Mucosa of rectum (tissue), 2 donors: Measurements from ENCODE around the gene PIEZO2.

Experiments
- H3K27ac ChIP-seq, 2 donors: one replicate each; pipeline ENCODE4 v1.7.0; 2013; ENCODE audit warnings: inconsistent platforms in 2 of 2, low read depth in 2 of 2, low read length in 2 of 2
- H3K27me3 ChIP-seq, 2 donors: one replicate each; pipeline ENCODE4 v1.7.0; 2013; ENCODE audit warnings: low read length in 2 of 2; ENCODE audit not compliant: control insufficient read depth in 2 of 2, insufficient read depth in 2 of 2
- H3K36me3 ChIP-seq, 2 donors: one replicate each; pipeline ENCODE4 v1.7.0; 2013; ENCODE audit warnings: low read length in 2 of 2; ENCODE audit not compliant: control insufficient read depth in 2 of 2, insufficient read depth in 2 of 2
- H3K4me1 ChIP-seq, 2 donors: one replicate each; pipeline ENCODE4 v1.7.0; 2013; ENCODE audit warnings: low read length in 2 of 2, mild to moderate bottlenecking in 1 of 2; ENCODE audit not compliant: control insufficient read depth in 2 of 2, insufficient read depth in 2 of 2
- H3K4me3 ChIP-seq, 2 donors: one replicate each; pipeline ENCODE4 v1.7.0; 2013; ENCODE audit warnings: low read length in 2 of 2
- H3K9ac ChIP-seq, 2 donors: one replicate each; pipeline ENCODE4 v1.7.0; 2013; ENCODE audit warnings: low read length in 2 of 2, low read depth in 1 of 2, mild to moderate bottlenecking in 1 of 2
- H3K9me3 ChIP-seq, 2 donors: one replicate each; pipeline ENCODE4 v1.7.0; 2013; ENCODE audit warnings: low read length in 2 of 2; ENCODE audit not compliant: control insufficient read depth in 2 of 2
- donor health status: healthy.
- donor health status: Normal muscosa, but diverticular disease.

PIEZO2 gene

DNA sequence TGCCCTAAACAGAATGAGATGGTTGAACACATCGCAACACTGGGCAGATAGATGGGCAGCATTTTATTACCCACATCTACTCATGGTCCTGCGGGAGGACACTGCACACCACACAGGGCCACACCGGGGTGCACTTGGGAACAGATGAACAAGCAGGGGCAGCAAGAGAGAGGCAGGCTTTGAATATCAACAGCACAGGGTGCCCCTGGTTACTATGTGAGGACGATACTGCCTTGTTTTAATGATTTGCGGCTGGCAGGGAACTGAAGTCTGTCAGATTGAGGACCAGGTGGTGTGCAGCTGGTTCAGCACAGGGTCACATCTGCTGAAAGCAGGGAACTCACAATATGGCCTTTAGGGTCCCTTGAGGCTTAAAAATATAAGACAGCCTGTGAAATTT is 195.7 kb downstream of the PIEZO2 start:
- Histone ChIP-seq H3K9ac (no peak overlapping the region), H3K27me3 (no peaks in the 10 kb centered on the region), H3K36me3 (no peaks in the 10 kb centered on the region), H3K4me3 (no peak overlapping the region), H3K4me1 (no peaks in the 10 kb centered on the region), H3K27ac (no peak overlapping the region), H3K9me3 (no peaks in the 10 kb centered on the region)

DNA sequence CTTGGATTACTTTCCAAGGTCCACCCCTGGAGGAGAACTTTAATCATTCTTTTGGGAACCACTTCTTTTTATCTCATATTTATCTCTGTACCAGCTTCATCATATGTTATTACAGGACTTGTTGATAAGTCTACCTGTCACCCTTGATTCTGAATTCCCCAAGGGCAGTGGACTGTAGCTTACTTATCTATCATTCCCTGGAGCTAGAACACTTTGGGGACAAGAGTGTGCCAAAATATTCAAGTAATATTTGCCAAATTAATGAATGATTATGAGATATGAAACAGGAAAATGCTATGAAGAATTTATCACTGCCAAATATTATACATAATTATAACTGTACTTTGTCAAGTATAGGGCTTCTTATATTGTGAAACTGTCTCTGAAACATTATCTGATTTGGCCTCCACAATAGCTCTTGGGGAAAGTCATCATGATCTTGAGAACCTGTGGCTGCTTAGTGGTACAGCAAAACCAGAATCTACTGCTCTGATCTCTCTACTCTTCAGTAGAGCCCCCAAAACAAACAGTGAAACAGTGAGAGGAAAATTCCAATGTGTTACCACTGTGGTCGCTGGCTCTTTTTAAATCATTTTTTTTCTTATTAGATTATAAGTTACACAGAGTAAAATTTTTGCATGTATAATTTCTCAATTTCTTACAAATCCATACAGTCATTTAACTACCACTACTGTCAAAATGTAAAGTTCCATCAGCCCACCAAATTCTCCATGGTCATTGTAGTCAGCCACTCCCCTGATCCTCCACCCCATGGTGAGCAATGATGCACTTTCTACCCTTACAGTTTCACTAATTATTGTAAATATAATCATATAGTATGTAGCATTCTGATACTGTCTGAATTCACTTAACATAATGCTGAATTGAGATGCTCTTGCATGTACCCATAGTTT is 197.5 kb downstream of the PIEZO2 start:
- Histone ChIP-seq H3K4me1 (no peaks in the 10 kb centered on the region), H3K9me3 (no peaks in the 10 kb centered on the region), H3K9ac (no peak overlapping the region), H3K27ac (no peak overlapping the region), H3K36me3 (no peaks in the 10 kb centered on the region), H3K4me3 (no peak overlapping the region), H3K27me3 (no peaks in the 10 kb centered on the region)

DNA sequence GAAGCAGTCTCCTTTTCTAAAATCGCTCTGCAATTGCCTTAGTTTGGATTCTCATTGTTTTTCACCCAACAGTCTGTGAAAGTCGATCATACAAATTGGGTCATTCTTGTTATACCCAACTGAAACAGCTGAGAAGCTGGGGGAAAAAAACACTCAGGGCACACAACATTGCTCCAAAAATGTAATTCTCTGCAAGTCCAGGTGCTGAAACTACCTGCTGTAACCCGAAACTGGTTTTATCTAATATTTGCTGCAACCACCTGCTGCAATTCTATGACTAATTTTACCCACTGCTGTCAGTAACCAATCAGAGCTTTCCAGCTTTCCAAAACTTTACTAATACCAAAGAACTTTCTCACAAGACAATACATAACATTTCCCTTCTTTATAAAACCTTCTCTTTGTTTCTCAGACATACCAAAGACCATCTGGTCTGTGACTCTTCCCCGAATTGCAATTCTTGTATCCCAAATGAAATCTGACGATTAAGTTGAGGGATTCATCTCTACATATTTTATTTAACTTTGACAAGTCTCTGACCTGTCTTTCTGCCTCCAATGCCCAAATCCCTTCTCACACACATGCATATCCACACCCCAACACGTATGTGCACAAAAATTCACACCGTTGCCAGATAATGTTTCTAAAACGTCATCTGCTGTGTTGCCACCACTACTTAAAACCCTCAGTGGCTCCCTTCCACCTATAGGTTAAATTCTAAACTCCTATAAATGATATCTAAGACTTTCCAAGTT is 198.3 kb downstream of the PIEZO2 start:
- H3K36me3 ChIP-seq: no peaks in the 10 kb centered on the region
- peaks cover 3 to 4% of the 10 kb centered on the region in 2 donors for H3K9me3 ChIP-seq
- H3K4me1 ChIP-seq: no peaks in the 10 kb centered on the region
- no peaks in the 10 kb centered on the region for H3K27me3 ChIP-seq
- H3K9ac ChIP-seq: no peak overlapping the region
- no peak overlapping the region for H3K4me3 ChIP-seq
- H3K27ac ChIP-seq: no peak overlapping the region

- Histone ChIP-seq H3K27me3 (no peaks in the 10 kb centered on the region), H3K4me1 (no peaks in the 10 kb centered on the region), H3K36me3 (no peaks in the 10 kb centered on the region), H3K27ac (no peak overlapping the region), H3K9me3 (peaks cover 3 to 4% of the 10 kb centered on the region in 2 donors), H3K9ac (no peak overlapping the region), H3K4me3 (no peak overlapping the region)
These were observed 199.1 kb downstream of the PIEZO2 start for GRCh38 chr18:10950080-10950875.

GRCh38 chr18:10949655-10950054 is 199.7 kb downstream of the PIEZO2 start:
- no peaks in the 10 kb centered on the region for H3K36me3 ChIP-seq
- H3K9me3 ChIP-seq: peaks cover 4 to 5% of the 10 kb centered on the region in 2 donors
- no peaks in the 10 kb centered on the region for H3K4me1 ChIP-seq
- H3K9ac ChIP-seq: no peak overlapping the region
- no peak overlapping the region for H3K4me3 ChIP-seq
- H3K27ac ChIP-seq: no peak overlapping the region
- H3K27me3 ChIP-seq: no peaks in the 10 kb centered on the region

DNA sequence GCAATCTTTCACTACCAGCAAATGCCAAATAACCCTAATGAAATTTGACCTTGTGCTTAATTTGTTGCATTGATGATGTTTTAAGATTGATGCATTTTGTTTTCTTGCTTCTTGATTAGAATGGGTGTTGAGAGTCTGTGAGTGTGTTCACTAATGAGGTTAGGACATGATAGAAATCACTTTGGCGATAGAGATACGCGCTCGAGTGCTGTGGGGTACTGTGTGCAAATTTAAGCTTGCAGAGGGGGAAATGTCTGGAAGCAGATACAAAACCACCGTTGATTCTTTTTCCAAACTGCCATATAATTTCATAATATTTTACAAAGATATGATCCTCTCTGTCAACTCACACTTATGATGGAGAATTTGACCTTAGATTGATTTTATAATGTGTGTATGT is 200.9 kb downstream of the PIEZO2 start:
- no peak overlapping the region for H3K9ac ChIP-seq
- no peaks in the 10 kb centered on the region for H3K36me3 ChIP-seq
- H3K27ac ChIP-seq: no peak overlapping the region
- no peaks in the 10 kb centered on the region for H3K27me3 ChIP-seq
- no peak overlapping the region for H3K4me3 ChIP-seq
- H3K4me1 ChIP-seq: no peaks in the 10 kb centered on the region
- H3K9me3 ChIP-seq: peaks cover 4 to 9% of the 10 kb centered on the region in 2 donors

GRCh38 chr18:10946058-10946457 is 203.3 kb downstream of the PIEZO2 start:
- no peak overlapping the region for H3K9ac ChIP-seq
- no peak overlapping the region for H3K27ac ChIP-seq
- no peaks in the 10 kb centered on the region for H3K36me3 ChIP-seq
- peaks cover 4 to 9% of the 10 kb centered on the region in 2 donors for H3K9me3 ChIP-seq
- H3K4me3 ChIP-seq: no peak overlapping the region
- H3K27me3 ChIP-seq: no peaks in the 10 kb centered on the region
- H3K4me1 ChIP-seq: no peaks in the 10 kb centered on the region

DNA sequence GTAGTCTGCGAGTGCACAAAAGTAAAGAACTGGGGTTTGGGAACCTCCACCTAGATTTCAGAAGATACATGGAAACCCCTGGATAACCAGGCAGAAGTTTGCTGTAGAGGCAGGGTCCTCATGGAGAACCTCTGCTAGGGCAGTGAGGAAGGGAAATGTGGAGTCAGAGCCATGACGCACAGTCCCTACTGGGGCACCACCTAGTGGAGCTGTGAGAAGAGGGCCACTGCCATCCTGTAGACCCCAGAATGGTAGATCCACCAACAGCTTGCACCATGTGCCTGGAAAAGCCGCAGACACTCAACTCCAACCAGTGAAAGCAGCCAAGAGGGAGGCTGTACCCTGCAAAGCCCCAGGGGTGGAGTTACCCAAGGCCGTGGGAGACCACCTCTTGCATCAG is 206.4 kb downstream of the PIEZO2 start:
- Histone ChIP-seq H3K4me1 (no peaks in the 10 kb centered on the region), H3K36me3 (no peaks in the 10 kb centered on the region), H3K27me3 (no peaks in the 10 kb centered on the region), H3K4me3 (no peak overlapping the region), H3K27ac (no peak overlapping the region), H3K9me3 (peaks cover 4 to 9% of the 10 kb centered on the region in 2 donors), H3K9ac (no peak overlapping the region)

DNA sequence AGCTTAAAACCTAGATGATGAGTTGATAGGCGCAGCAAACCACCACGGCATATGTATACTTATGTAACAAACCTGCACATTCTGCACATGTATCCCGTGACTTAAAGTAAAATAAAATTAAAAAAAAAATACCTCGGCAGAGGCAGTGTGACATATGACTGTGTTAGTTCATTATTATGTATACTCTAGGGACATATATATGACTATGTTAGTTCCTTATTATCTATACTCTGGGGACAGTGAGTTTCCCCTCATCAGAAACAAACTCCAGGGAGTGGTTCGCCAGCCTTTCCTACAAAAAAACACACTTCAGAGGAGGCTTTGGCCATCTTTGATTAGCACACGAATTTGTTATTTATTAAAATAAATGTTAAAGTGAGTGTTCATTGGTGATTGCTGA is 209.5 kb downstream of the PIEZO2 start:
- Histone ChIP-seq H3K4me1 (no peaks in the 10 kb centered on the region), H3K4me3 (no peak overlapping the region), H3K9ac (no peak overlapping the region), H3K27ac (no peak overlapping the region), H3K9me3 (peaks cover 0 to 5% of the 10 kb centered on the region in 2 donors), H3K36me3 (no peaks in the 10 kb centered on the region), H3K27me3 (no peaks in the 10 kb centered on the region)
